ENCODE measurements around the gene DDX59.

DDX59 gene

GRCh38 chr1:200660719-200661118 is 9.0 kb downstream of the DDX59 start:
- no peak for TF ChIP-seq OSR1 (CRISPR knock-in tag; IDR thresholded peaks at IDR 0.05)
- no peak for TF ChIP-seq PATZ1 (CRISPR knock-in tag; IDR thresholded peaks at IDR 0.05; ENCODE audit: borderline replicate concordance)
- no peak for TF ChIP-seq TOX (CRISPR knock-in tag; IDR thresholded peaks at IDR 0.05; ENCODE audit: borderline replicate concordance)
- TF ChIP-seq SNAI2 (CRISPR knock-in tag; IDR thresholded peaks at IDR 0.05) = no peak
- TF ChIP-seq PPARA (CRISPR knock-in tag; IDR thresholded peaks at IDR 0.05; ENCODE audit: borderline replicate concordance) = no peak
- TF ChIP-seq ZFP3 (CRISPR knock-in tag; IDR thresholded peaks at IDR 0.05) = no peak
- TF ChIP-seq, protein P1, sequence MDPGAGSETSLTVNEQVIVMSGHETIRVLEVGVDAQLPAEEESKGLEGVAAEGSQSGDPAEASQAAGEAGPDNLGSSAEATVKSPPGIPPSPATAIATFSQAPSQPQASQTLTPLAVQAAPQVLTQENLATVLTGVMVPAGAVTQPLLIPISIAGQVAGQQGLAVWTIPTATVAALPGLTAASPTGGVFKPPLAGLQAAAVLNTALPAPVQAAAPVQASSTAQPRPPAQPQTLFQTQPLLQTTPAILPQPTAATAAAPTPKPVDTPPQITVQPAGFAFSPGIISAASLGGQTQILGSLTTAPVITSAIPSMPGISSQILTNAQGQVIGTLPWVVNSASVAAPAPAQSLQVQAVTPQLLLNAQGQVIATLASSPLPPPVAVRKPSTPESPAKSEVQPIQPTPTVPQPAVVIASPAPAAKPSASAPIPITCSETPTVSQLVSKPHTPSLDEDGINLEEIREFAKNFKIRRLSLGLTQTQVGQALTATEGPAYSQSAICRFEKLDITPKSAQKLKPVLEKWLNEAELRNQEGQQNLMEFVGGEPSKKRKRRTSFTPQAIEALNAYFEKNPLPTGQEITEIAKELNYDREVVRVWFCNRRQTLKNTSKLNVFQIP (CRISPR knock-in tag; IDR thresholded peaks at IDR 0.05; ENCODE audit: borderline replicate concordance, low read depth) = no peak
- TF ChIP-seq TSHZ2 (CRISPR knock-in tag; IDR thresholded peaks at IDR 0.05) = no peak
- TF ChIP-seq TCF4 (CRISPR knock-in tag; IDR thresholded peaks at IDR 0.05; ENCODE audit: borderline replicate concordance) = no peak
- no peak for TF ChIP-seq ZNF565 (CRISPR knock-in tag; conservative IDR thresholded peaks at IDR 0.05; ENCODE audit: low read depth)
- TF ChIP-seq BACH2 (CRISPR knock-in tag; IDR thresholded peaks at IDR 0.05; ENCODE audit: borderline replicate concordance) = no peak
- no peak for TF ChIP-seq GLIS3 (CRISPR knock-in tag; IDR thresholded peaks at IDR 0.05)
- no peak for ATAC-seq

- peak; percentile 72; the same call in 2 of the 3 replicates for ATAC-seq
- no peak for TF ChIP-seq TOX (CRISPR knock-in tag; IDR thresholded peaks at IDR 0.05; ENCODE audit: borderline replicate concordance)
- TF ChIP-seq SNAI2 (CRISPR knock-in tag; IDR thresholded peaks at IDR 0.05) = no peak
- TF ChIP-seq RARB (CRISPR knock-in tag; IDR thresholded peaks at IDR 0.05) = no peak
- TF ChIP-seq ZC3H10 (CRISPR knock-in tag; IDR thresholded peaks at IDR 0.05) = no peak
- no peak for TF ChIP-seq CREB5 (CRISPR knock-in tag; IDR thresholded peaks at IDR 0.05; ENCODE audit: low read depth)
- no peak for TF ChIP-seq ESRRG (CRISPR knock-in tag; IDR thresholded peaks at IDR 0.05)
- TF ChIP-seq ZFP3 (CRISPR knock-in tag; IDR thresholded peaks at IDR 0.05) = no peak
- no peak for TF ChIP-seq CSRNP3 (CRISPR knock-in tag; IDR thresholded peaks at IDR 0.05)
- no peak for TF ChIP-seq ZNF565 (CRISPR knock-in tag; conservative IDR thresholded peaks at IDR 0.05; ENCODE audit: low read depth)
- TF ChIP-seq, protein P1 (CRISPR knock-in tag; IDR thresholded peaks at IDR 0.05; ENCODE audit: borderline replicate concordance, low read depth) = no peak
- no peak for TF ChIP-seq ISL1 (CRISPR knock-in tag; IDR thresholded peaks at IDR 0.05)
These were observed 10.4 kb downstream of the DDX59 start for GRCh38 chr1:200659269-200659668.
